ENCODE measurements around the gene PIP4K2A.
"Not testable (repeated sequence)": the region's sequence is repeated elsewhere in the genome, so short reads cannot be mapped to it uniquely, and the experiment has no call there.

Gene PIP4K2A

GRCh38 chr10:22693860-22694259 is 20.5 kb downstream of the PIP4K2A start:
- DNase-seq (ENCODE audit: low read depth): no peak

DNA sequence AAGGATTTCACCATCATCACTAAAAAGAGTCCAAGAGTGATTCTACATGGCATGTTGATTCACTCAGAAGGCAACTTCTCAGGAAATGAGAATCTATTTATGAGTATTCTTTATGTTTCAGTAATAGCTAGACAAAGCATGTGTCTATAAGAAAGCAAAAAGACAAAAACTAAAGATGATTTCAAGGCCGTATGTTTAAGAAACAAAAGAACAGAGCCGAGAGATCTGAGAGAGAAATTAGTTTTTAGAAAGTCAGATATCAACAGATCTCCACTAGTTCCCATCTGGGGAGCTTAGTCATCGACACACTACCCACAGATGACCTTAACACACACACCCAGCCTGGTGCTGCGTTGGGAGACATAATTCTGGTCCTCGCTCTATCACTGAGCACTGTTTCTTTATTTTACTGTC is 21.0 kb downstream of the PIP4K2A start:
- DNase-seq (ENCODE audit: low read depth): no peak

DNA sequence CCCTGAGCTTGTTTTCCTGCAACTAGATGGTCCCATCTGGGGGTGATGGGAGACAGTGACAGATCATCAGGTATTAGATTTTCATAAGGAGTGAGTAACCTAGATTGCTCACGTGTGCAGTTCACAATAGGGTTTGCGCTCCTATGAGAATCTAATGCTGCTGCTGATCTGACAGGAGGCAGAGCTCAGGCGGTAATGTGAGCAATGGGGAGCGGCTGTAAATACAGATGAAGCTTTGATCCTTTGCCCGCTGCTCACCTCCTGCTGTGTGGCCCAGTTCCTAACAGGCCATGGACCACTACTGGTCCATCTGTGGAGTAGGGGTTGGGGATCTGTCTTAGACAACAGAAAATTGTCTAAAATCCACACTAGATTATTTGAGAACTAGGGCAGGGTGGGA is 22.3 kb downstream of the PIP4K2A start:
- not testable (repeated sequence) for DNase-seq (ENCODE audit: low read depth)

DNA sequence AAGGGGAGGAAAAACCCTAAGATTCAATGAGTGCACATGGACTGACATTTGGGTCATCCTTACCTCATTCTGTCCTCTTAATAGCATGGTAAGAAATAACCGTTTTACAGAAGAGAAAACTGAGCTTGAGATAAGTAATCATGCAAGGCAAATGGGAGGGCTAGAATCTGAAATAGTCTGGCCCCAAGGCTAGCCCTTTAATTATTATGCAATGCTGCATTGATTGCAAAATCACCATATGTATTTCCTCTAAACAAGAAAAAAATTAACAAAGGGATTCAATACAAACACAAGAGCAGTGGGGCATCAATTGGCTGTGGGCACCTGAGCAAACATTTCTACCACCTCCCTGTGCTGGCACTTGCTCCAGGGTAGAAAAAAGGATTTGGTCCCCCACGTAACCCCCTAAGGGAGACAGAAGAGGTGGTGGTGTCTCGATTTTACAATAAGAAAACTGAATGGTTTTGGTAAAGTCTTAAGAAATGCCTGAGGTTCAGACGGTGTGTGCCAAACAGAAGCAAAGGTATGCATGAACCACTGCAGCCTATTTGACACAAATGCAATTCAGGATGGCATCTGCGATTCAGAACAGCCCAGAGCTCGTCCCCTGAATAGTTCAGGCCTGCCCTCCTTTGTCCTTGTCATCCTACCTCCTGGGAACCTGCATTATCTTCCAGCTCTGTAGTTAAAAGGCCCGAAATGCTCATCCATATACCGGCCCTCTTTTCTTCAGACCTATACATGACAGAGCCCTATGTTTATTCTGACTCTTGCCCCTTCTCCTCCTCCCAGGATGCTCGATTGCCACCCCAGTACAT is 23.6 kb downstream of the PIP4K2A start:
- DNase-seq (ENCODE audit: low read depth): no peak

- DNase-seq (ENCODE audit: low read depth): no peak
Measured at GRCh38 chr10:22690158-22690557, 24.2 kb downstream of the PIP4K2A start.

DNA sequence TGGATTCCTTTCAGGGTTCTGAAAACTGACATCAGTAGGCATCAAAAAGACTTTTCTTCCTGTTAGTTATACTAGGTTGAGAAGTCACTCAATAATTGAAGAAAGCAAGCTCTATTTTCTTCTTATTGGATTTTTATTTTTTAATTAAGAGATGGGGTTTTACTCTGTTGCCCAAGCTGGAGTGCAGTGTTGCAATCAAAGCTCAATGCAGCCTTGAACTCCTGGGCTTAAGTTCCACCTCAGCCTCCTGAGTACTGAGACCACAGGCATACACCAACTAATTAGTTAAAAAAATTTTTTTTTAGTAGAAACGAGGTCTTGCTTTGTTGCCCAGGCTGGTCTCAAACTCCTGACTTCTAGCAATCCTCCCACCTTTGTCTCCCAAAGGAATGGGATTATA is 28.0 kb downstream of the PIP4K2A start:
- DNase-seq (ENCODE audit: low read depth): no peak

DNA sequence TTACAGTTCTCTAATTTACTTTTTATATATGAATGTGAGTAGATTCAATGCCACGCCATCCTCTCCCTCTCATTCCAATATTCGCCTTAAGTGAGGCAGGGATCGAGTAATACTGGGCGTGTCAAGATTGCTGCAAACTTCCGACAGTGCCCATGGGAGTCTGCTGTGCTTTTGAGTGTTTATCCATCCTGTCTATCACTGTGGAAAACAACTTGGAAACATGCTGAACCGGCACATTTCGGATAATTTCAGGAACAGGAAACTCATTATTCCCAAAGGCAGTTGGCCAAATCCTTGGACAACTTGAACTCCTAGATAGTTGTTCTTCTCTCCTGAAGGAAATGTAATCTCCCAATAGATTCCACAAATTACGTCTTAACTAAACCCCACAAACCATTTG is 28.5 kb downstream of the PIP4K2A start:
- no peak for DNase-seq (ENCODE audit: low read depth)

DNA sequence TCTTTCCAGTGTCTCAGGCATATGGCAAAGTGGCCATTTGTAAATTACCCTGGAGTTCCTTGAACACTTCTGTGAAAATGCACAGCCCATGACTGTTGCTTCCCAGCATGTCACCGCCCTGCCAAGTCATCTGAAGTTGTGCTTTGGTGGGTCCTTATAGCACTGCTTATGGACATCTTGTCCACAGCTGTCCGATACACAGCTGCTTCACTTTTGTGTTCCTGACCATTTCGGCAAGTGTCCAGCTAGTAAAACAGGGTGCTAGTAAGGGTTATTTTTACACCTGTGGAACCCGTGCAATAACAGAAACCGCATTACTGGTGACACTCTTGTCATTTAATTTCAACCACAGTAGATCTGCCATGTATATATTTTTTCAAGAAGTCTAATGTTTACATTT is 29.7 kb downstream of the PIP4K2A start:
- DNase-seq (ENCODE audit: low read depth): no peak

DNA sequence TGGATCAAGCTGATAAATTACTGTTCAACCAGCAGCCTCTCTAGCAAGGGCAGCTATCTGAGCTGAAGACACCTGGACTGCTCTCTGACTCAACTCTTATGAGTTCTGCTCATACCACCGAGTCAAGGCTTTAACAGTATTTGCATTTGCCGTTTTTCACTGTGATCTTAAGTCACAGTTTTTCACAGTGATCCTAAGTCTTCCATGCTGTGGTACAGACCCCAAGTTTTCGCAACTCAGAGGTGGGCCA is 31.3 kb downstream of the PIP4K2A start:
- no peak for DNase-seq (ENCODE audit: low read depth)

GRCh38 chr10:22682237-22683139 is 31.9 kb downstream of the PIP4K2A start:
- peak; percentile 37 for DNase-seq (ENCODE audit: low read depth)

DNA sequence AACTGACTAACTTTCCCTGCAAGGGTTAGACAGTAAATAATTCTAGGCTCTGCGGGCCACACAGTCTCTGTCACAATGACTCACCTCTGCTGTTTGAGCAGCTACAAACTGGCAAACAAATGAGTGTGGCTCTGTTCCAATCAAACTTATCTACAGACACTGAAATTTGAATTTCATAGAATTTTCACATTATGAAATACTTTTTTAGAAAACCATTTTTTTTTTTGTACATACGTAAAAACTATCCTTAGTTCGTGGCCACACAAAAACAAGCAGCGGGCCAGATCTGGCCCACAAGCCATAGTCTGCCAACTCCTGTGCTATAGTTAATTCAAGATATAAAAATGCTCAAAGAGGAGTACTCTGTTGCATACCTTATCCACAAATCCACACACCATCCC is 32.6 kb downstream of the PIP4K2A start:
- DNase-seq (ENCODE audit: low read depth): peak; percentile 33

GRCh38 chr10:22681301-22681700 is 33.1 kb downstream of the PIP4K2A start:
- no peak for DNase-seq (ENCODE audit: low read depth)

DNA sequence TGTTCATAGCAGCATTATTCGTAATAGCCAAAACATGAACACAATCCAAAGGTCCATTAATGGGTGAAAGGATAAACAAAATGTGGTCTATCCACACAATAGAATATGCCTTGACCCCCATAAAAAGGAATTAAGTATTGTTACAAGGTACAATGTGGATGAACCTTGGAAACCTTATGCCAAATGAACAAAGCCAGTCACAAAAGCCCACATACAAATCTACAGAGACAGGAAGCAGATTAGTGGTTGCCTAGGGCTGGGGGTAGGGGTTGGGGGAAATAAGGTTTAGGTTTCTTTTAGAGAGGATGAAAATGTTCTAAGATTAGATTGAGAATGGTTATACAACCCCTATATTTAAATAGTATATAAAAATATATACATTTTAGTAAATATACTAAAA is 34.8 kb downstream of the PIP4K2A start:
- DNase-seq (ENCODE audit: low read depth): no peak

DNA sequence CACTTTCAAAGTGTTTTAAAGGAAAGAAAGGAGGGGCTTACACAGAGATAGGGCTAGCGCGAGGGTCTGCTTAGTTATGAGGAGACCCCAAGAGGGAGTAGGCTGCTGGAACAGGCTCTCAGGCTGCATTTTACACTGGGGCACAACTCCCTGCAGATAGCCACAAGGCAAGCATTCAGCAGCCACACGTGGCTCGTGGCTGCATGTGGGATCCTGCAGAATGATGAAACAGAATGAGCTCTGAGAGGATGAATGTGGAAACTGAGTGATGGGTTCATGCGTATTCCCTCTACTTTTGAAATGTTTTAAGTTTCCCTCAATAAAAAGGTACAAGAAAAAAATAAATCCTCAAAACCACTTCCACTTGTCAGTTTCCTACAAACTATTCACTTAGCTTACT is 37.0 kb downstream of the PIP4K2A start:
- DNase-seq (ENCODE audit: low read depth): no peak

DNA sequence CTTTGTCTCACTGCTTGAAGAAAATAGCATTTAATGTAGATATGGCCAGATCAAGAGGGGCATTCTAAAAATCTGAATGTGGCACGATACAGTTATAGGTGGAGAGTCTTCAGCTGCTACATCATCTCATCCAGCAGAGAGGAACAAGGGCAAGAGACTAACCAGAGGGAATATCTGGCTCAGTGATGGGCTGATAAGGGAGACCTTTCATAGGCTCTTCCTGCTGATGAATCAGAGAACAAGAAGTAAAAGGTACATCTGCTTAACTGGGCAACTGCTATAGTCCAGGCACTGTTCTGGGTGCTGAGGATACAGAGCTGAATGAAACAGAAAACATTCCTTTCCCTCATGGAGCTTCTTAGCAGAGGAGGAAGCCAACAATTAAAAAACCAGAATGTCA is 37.9 kb downstream of the PIP4K2A start:
- DNase-seq (ENCODE audit: low read depth): no peak

DNA sequence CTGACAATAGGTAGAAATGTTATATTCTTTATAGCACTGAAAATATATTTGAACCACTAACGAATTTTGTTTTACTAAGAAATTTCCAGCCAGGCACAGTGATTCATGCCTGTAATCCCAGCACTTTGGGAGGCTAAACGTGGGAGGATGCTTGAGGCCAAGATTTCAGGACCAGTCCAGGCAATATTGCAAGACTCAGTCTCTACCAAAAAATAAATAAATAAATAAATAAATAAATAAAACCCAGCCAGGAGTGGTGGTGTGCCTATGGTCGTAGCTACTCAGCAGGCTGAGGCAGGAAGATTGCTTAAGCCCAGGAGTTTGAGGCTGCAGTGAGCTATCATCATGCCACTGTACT is 39.8 kb downstream of the PIP4K2A start:
- no peak for DNase-seq (ENCODE audit: low read depth)

DNA sequence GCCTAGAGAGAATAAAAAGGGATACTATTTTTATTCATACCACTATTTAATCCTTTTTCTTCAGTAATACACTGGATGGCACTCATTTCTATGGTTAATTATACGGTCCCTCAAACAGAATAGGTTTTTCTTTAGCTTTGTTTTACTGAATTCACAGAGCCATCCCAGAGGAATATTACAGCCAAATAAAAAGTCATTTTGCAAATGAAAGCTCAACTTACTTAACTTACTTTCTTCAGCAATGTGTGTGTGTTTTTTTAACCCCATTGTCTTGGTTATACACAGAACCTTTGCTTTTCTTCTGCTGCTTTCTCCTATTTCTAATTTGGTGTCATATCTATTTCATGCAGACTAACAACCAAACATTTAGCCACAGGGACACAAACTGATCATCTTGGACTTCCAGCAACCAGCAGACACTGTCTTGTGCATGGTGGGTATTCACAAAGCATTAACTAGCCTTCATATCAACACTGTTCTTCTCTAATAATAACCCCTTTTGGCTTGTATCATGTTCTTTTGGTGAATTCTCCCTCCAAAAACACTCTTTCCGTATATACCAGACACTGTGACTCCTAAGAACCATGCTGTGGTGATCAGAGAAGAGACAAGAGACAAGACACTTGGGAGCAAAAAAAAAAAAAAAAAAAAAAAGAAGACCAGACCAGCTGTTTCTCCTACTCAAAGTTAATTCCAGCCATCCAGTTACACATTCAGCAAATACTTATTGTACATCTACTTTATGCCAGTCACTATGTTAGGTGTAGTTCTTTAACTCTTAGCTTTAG is 40.4 kb downstream of the PIP4K2A start:
- DNase-seq (ENCODE audit: low read depth): no peak

DNA sequence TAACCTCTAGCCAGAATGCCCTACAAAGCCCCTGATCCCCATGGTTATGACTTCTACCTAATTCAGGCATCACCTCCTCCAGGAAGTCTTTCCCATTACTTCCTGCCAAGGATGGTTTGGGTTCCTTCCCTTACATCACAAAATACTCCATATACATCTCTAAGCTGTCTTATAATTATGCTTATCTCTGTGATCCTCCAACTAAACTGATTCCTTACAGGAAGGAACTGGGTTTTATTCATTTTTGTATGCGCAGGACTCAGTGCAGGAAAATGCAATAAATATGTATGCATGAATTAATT is 41.3 kb downstream of the PIP4K2A start:
- DNase-seq (ENCODE audit: low read depth): no peak

DNA sequence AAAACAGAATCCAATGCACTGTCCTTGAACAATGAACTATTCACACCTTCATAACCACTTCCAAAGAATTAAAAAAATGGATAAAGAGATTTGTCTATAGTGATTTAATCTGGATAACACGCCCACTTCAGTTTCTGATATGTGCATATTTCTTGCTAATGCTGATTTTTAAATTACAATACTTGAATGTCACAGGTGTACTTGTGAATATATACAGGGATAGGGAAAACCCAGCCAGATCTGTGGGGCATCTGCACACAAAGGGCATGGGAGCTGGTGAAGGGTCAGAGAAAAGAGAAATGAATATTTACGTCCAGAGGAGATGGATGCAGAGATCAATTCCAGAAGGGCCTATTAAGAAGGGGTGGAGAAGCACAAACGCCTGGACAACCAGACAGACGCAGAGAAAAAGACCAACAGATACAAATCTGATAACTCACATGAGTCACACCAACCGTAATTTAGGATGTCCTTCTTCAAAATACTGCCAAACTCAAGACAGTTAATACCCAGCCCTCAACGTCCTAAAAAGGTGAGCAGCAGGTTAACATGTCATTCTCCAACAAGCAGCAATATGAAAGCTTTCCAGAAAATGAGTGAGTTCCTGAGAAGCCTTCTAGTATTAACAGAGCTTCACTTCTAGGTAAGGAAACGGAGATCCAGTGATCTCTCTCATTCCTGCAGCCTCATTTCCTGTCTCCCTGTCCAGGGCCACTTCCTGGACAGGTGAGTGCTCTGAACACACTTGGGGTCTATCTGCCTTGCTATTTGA is 41.9 kb downstream of the PIP4K2A start:
- no peak for DNase-seq (ENCODE audit: low read depth)

- DNase-seq (ENCODE audit: low read depth): no peak
Measured at GRCh38 chr10:22670788-22671187, 43.6 kb downstream of the PIP4K2A start.

DNA sequence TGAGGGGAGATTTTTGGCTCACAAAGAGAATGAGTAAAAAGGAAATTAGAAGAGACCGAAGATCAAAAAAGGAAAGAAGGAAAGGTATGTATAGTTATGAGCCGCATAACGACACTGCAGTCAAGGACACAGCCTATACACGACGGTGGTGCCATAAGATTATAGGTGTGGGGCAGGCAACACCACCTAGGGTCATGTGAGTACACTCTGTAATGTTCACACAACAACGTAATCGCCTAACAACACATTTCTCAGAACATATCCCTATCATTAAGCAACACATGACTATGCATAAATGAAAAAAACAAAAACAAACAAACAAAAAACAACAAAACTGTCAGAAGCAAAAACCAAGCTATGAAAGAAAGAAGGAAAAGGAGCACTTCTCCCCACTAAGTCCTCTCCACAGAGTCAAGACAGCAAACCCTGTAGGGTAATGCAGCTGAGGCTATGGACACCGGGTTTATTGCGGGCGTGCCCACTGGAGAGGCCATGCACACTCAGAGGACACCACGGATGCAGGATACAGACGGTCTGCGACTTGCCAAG is 45.1 kb downstream of the PIP4K2A start:
- DNase-seq (ENCODE audit: low read depth): no peak

DNA sequence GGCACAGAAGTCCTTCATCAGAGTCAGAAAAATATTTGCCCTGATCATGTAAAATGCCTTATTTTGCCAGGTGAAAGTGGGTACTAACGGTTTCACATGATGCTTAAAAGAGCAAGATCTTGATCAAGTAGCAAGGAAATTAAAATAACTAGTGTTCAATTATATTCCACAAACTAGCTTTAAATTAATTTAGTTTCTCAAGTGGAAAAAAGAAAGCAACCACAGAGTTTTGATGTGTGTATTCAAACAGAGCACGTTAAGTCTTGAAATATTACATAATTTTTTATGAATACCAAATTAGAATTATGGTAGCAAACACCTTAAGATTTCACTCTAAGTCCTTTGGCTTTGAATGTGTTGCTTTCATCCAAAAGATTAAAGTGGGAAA is 47.3 kb downstream of the PIP4K2A start:
- DNase-seq (ENCODE audit: low read depth): no peak

Data from activated T-cell treated with anti-CD3 and anti-CD28 coated beads for 1 hour (primary cell).